HG03520 (cell line): ENCODE data around the gene CMTR1.
"Not testable (repeated sequence)": the region's sequence is repeated elsewhere in the genome, so short reads cannot be mapped to it uniquely, and the experiment has no call there.

Experiments
- ATAC-seq: cut with Tn5 transposase; IDR thresholded peaks from one replicate; pipeline ENCODE4 v1.9.1; 2021; ENCODE audit warnings: mild to moderate bottlenecking, moderate library complexity; ENCODE audit not compliant: unreplicated experiment

Gene CMTR1

DNA sequence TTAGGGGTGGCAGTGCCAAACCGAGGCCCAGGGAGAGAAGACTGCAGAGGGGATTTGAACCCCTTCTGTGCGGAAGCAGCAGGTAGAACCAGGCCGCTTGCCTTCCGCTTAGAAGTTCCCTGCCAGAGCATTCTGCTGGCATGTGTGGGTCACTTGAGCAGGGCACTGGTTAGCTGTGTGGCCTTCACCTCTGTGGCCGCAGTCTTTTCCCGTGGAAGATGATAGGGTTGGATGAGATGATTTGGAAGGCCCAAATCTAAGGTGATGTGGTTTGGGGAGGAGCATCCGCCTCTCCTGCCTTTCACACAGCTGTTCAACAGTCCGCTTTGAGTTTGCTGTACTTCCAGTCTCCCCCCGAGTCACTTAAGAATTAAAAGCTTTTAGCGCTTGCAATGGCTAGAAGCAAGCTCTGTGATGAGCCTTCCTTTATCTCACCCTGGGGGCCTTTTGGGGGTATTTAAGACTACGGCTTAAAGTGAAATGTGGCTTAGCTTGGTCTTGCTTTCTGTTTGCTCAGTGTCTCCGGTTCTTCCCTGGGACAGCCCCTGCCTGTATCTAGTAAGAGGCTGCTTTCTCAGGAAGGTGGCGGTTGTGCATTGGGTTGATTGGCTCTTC, 743 bp downstream of the CMTR1 start:
- peak; percentile 21 for ATAC-seq

DNA sequence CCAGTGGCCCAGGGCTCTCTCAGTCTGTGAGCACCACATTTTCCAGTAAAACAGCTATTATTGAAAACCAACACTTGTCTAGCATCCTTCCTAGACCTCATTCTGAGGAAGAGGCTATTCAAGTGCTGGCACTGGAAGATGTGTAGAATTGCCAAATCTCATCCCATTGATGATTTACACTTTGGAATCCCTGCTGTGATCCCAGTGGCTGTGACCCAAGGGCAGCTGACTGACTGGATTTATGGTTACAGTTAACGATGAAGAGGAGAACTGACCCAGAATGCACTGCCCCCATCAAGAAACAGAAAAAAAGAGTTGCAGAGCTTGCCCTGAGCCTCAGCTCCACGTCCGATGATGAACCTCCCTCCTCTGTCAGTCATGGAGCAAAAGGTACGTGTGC, 2.4 kb downstream of the CMTR1 start:
- no peak for ATAC-seq

DNA sequence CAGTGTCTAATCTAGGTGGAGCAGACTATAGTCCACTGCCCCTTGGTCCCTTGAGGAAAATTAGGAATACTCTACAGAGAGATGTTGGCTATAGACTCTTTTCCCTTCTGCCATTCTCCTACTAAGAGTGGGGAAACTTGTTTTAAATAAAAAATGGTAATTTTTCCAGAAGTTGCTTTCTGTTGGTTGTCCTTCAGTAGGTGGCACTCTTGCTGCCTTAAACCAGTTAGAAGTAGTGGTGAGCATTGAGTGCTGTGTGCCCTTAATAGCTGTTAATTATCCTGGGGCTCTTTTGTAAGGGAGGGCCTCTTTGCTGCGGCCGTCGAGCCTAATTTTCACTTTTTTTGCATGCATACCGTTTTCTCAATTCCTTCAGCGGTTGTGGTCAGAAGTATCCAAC, 2.8 kb downstream of the CMTR1 start:
- ATAC-seq, result no peak

DNA sequence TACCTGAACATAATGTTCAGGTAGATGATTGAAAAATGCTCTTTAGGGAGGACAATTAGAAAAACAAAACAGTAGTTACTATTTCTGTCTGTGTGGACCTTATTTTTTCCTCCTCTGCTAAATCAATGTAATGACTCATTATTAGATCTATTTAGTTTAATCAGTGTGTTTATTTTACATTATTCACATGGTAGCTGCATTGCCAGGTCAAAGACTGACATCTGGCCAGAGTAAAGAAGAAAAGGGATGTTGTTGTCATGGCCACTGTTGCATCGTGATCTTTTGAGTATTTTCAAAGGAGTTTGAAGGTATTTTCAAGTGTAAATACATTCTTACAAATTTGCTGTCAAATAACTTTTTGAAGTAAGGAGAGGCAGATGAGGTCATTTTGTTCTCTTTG, 5.9 kb downstream of the CMTR1 start:
- ATAC-seq, result no peak

DNA sequence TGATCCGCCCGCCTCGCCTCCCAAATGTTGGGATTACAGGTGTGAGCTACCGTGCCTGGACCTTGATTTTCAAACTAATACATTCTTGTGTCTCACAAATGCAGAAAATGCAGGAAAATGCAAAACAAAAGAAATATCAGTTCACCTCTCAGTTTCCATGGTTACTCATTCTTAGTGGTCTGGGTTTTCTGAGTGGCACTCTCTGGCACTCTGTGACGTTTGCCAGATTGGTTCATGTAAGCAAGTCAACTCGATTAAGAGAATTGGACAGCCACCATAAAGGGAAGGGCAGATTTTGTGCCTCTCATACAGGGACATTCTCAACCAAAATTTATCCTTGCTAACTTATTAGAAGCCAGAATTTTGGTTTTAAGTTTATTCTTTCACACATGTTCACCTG, 8.6 kb downstream of the CMTR1 start:
- no peak for ATAC-seq

DNA sequence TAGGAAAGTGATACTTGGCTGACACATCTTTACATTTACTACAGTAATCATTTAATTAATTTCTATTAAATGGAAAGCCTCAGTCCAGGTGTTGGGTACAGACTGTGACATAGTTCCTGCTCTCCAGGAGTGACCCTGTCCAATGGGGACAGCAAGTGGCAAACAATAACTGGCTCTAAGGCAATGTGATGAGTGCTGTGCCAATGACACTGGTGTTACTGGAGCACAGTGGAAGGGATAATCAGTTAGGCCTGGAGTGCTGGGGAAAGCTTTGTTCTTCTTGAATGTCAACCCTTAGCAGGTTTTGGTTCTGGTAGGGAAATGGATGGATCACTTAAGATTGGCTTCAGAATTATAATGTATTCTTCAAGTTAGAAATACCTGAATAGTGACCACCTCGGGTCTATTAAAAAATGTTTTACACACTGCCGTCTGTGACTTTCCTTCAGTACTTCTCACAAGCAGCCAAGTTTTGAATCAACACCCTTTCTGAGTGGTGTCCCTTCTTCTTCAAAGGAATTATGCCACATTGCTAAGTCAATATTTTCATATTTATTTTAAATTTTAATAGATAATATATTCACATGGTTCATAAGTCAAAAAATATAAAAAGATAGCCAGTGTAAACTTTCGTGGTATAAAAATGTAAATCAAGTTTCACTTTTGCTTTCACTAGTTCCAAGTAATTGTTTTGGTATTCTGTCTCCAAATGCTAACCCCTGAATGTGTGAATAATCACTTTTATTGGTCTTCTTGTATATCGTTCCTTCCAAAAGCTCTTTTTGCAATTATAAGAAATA, 9.6 kb downstream of the CMTR1 start:
- ATAC-seq, result no peak

DNA sequence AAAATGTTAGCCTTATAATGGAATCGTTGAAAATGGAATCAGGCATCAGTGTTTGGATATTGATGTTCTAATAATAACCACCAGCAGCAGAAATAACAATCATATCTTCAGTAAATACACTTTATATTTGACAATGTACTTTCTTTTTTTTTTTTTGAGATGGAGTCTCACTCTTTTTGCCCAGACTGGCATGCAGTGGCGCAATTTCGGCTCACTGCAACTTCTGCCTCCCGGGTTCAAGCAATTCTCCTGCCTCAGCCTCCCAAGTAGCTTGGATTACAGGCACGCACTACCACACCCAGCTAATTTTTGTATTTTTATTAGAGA, 10.2 kb downstream of the CMTR1 start:
- ATAC-seq, result not testable (repeated sequence)

DNA sequence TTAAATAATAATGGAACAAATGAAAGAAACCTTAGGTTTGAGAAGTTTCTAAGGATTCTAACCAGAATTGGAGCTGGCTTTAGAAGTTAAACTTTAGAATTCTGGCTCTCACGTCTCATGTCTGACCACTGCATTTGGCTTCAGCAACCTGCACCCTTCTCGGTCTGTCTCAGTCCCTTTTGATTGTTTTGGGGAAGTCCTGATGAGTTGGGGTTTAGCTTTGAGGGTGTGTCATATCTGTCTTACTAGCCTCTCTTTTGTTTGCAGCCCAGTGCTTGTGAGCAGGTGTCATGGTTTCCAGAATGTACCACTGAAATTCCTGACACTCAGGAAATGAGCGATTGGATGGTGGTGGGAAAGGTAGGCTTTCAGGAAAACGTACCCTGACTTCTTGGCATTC, 17.0 kb downstream of the CMTR1 start:
- ATAC-seq, result no peak

DNA sequence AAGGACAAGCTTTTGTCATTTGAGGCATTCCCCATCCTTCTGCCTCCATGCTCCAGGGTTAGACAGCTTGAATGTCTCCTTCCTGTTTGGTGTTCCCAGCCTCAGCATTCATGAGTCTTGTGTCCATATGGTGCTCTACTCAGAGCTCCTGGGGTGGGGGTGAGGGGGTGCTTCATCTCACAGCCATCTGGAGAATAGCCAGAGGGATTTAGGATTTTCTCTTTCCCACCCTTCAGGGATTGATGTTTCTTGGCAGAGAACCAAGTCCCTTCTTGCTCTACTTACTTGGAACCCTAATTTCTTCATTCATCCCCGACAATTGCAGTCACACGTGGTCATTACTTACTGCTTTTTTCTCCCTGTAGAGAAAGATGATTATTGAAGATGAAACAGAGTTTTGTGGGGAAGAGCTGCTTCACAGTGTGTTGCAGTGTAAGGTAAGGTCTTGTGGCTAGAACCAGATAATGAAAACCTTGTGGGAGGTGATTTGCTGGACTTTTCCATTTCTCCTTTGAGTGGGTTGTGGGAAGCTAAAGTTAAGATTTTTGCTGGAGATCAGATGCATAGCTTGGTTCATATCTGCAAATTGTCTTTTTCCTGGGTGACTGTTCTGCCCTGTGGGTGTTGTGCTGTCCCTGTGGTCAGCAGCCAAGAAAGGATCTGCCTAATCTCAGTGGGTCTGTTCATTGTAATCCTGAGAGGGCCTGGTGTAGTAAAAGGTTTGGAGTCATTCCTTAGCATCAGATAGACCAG, 18.6 kb downstream of the CMTR1 start:
- ATAC-seq, result no peak

DNA sequence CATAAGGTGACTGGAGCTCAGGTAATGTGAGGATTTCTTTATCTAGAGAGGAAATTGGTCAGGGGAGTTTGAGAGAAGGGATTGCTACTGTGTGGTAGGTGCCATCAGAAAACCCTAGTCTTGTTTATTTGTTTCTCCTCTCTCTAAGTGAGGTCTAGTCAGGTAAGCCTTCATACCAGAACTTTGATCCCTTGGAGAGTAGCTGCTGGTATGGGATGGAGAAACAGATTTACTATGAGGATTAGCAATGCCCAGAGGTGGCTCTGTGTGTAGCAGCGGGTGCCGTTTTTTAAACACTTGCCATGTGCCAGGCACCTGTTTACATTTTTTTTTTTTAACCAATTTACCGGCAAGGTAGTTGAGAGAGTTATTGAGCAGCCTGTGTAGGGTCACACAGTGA, 19.5 kb downstream of the CMTR1 start:
- ATAC-seq, result no peak

DNA sequence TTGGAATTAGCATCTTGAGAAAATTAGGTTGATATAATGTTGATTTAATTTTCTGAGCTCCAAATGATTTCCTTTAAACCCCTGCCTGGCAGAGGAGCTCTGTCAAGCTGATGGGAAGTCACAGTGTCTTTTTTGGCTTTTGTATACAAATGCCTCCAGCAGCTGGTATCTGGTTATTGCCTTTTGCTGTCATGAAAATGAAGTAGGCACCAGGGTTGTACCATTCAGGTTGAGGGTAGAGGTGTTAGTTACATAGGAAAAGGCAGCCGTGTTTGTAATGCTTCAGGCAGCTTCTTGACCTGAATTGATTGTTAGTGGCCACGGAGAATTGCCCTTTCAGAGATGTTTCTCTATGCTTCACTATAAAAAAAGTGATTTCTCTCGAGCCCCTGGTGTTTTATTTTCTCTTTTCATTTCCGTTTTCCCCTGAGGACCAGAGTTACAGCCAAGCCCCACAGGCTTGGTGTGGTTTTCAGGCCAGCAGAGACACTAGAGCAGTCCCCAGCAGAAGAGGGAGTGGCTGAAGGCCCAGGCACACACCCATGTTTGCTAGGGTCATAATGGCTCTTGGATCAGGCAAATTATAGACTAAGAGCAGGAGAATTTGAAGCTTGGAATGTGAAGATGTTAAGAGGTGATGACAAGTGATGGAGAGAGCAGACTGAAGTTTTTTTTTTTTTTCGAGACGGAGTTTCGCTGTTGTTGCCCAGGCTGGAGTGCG, 21.6 kb downstream of the CMTR1 start:
- ATAC-seq, result no peak

DNA sequence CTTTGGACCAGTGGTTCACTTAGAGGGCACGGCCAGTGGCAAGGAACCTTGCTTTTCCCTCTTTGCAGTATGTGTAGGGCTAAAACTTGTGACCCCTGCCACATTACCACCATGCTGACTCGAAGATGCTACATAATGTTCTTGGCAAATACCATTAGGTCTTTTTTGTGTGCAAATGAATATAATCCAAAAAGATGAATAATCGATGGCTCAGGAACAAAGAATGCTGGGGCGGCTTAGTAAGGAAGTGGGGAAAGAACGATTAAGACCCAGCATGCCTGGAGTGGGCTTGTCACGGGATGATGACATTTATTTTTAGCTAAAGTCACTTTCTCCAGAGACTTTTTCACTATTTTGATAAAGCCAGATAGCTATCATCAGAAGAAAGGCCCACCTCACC, 23.1 kb downstream of the CMTR1 start:
- ATAC-seq, result no peak

DNA sequence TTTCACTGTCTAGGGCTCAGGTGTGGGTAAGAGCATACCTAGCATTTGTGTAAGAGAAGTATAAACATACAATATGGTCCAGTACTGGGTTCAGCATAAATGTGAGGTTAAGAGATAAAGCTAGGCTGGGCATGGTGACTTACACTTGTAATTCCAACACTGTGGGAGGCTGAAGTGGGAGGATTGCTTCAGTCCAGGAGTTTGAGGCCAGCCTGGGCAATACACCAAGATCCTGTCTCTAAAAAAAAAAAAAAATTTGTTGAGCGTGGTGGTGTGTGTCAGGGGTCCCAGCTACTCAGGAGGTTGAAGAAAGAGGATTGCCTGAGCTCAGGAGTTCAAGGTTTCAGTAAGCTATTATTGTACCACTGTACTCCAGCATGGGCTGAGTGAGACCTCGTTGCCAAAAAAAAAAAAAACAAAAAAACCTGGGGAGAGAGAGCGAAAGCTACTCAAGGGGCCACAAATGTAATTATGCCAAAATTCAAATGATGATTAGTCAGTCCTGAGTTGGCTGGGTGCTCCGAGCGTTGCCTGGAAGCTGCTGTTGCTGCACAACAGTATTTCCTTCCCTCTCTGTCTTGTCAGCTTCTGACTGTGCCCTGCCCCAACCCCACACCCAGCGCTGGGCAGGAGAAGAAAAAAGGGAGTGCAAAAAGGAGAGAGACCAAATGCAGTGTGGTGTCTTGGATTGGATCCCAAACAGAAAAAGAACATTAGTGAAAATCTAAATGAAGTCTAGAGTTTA, 24.0 kb downstream of the CMTR1 start:
- ATAC-seq, result no peak

DNA sequence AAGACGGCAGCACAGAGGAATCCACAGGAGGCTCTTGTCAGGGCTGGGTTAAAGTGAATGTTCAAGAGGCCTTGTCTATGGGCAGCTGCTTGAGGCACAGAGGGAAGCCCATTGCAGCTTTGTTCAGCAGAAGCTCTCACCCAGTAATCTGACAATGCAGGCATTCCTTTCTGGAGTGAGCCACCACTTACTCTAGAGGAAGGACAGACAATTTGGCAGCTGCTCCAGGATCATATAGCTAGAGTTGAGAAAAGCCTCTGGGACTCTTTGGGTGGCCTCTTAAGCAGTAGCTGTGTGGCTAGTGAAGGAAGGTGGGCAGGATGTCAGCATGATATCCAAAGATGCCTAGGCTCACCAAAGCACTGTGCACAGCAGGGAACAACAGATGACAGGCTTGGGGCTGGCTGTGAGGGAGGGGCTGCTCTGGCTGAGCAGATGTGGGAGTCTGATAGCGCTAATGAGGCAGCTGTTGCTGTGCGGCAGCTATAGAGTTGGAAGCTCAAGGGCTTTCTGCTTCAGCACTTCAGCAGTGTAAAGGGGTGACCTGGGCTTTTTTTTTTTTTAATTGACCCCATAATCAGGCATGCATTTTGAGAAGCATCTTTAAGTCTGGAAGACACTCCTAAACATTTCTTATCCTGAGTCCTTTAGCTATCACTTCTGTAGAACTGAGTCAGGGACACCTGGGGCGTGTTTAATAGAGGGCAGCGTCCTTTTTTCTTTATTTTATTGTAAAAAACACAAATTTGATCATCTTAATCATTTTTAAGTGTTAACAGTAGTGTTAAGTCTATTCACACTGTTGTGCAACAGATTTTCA, 27.2 kb downstream of the CMTR1 start:
- ATAC-seq, result no peak

DNA sequence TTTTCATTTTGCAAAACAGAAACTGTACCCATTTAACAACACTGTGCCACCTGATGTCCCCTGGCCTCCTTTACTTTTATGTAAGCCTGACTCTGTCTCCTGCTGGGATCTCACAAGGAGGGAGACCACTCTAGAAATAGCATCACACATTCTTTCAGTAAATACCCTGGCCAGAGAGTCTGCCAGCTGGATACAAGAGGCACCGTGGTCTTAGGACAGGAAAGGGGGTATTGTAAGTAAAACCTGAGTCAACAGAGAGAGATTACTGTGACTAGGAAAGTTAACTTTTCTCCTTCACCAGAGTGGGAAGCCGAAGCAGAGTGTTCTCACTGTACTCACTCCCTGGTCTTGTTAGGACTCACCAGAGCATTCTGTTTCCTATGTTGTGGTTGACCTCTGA, 27.8 kb downstream of the CMTR1 start:
- no peak for ATAC-seq

DNA sequence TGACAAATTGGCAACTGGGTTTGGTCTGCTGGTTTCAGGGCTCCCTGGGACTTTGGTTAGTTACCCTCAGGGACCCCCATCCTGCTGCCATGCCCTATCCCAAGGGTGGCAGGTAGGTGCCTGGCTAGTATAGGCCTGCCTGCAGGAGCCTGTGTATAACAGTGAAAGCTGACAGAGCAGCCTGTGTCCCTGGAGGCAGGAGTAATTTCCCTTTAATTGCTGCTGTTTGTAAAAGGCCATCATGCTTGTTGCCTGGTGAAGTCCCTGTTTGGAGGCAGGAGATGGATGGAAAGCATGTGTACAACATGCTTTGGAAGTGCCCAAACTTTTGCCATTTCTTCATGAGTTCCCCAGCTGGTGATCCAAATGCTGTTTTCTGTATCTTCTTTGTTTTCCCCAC, 30.1 kb downstream of the CMTR1 start:
- ATAC-seq, result no peak

DNA sequence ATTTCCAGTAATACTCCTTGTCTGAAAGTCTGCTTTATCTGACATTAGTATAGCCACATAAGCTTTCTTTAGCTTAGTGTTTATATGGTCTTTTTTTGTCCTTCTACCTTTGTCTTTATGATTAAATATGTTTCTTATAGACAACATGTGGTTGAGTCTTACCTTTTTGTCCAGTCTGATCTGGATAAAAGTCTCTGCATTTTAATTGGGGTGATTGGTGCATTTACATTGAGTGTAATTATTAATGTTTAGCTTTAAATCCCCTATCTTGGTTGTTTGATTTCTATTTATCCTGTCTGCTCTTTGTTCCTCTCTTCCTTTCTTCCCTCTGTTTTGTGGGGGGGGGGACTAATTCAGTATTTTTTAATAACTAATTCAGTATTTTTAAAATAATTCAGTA, 34.7 kb downstream of the CMTR1 start:
- no peak for ATAC-seq

DNA sequence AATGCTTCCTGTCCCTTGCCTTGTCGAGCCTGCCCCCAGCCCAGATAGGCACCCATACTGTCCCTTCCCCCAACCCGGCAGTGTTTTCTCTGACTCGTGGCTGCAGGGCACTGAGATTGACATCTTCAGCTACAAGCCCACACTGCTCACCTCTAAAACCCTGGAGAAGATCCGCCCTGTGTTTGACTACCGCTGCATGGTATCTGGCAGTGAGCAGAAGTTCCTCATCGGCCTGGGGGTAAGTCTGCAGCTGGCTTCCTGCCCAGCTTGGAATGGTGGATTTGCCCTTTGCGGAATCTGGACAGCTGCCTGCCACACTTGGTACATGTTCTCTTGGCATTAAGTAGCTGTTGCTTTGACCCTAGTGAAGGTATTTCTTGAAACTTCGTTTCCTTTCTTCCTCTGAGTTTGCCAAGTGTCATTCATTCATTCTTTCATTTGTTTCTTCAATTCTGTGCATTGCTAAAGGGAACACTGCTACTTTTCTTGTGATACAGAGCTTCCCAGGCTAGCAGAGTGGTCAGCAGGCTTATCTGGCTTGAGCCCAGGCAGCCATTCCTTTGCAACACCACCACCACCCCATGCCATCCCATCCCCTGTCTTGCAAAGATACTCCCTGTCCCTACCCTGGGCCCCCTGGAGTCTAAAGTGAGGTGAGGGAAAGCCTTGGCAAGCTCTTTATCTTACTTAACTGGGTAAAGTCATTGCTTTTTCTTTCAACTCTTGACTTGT, 40.5 kb downstream of the CMTR1 start:
- no peak for ATAC-seq

DNA sequence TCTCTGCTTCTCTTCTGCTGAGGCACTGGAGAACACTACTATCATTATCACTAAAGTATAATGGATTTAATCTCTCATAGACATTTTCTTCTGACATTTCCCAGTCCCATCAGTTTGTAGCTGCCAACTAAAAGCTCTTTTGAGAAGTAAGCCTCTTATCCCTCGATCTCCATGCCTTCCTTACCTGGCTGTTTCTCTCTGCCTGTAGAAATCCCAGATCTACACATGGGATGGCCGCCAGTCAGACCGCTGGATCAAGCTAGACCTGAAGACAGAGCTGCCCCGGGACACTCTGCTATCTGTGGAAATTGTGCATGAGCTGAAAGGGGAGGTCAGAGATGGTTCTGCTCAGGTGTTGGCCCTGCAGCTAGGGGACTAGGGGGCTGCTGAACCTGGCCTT, 41.3 kb downstream of the CMTR1 start:
- no peak for ATAC-seq
